Colonic mucosa (tissue), 4 donors: ENCODE results near the gene STK32C. TPM values are rescaled to one million over a fixed set of nuclear protein-coding genes. Genes with fewer than 3 reads are reported as not detected.

Experiments
- DNase-seq: peaks from one replicate; pipeline ENCODE4 v3.0.0-alpha.2; 2020
- H3K27ac ChIP-seq: fragments of 200-600 bp; one replicate; pipeline ENCODE4 v1.8.0; 2021
- H3K27me3 ChIP-seq: fragments of 200-600 bp; one replicate; pipeline ENCODE4 v1.8.0; 2021
- H3K36me3 ChIP-seq: fragments of 200-600 bp; one replicate; pipeline ENCODE4 v1.8.0; 2021
- H3K4me1 ChIP-seq: fragments of 200-600 bp; one replicate; pipeline ENCODE4 v1.8.0; 2021; ENCODE audit warnings: mild to moderate bottlenecking
- H3K4me3 ChIP-seq: fragments of 200-600 bp; one replicate; pipeline ENCODE4 v1.8.0; 2021
- H3K9ac ChIP-seq, 2 donors: one replicate each; pipeline ENCODE4 v1.7.0; 2013; ENCODE audit warnings: control low read depth in 2 of 2, low read depth in 2 of 2, low read length in 2 of 2
- H3K9me3 ChIP-seq: fragments of 200-600 bp; one replicate; pipeline ENCODE4 v1.8.0; 2021
- CTCF ChIP-seq: fragments of 200-600 bp; IDR thresholded peaks from one replicate; pipeline ENCODE4 v1.8.0; 2022; ENCODE audit warnings: antibody characterized with exemption, mild to moderate bottlenecking
- intact Hi-C: fragments of 100-400 bp; cut with DNase I; formaldehyde crosslinking; loops from one replicate; pipeline ENCODE4 v1.14.1; 2022
- total RNA-seq, 2 donors: library from RNA; stranded (reverse); fragmentation: NEBNext Ultra II Directional in 1 of 2; extraction: Animal tissue kit (Norgen Biotek cat#: 25700) in 1 of 2; gene quantifications; one replicate each; pipeline ENCODE4 v1.2.1, GENCODE V29; 2021
- donor health status: healthy.
- donor health status: DM: no; HTN: no; CAD: no.
- donor health status: DM: no; HTN: no; CAD: no.

STK32C gene
- total RNA-seq, 2 donors from 2014 or later, result 9.2 to 14.5 TPM

- Histone ChIP-seq H3K9me3 (no peaks in the 10 kb centered on the region), H3K9ac (no peak overlapping the region), H3K4me1 (no peaks in the 10 kb centered on the region), H3K27ac (no peak overlapping the region), H3K27me3 (no peaks in the 10 kb centered on the region), H3K4me3 (no peak overlapping the region), H3K36me3 (no peaks in the 10 kb centered on the region)
- intact Hi-C loops, result no loop called here
- no peak for DNase-seq
- no peak for TF ChIP-seq CTCF
Observed at GRCh38 chr10:132194726-132195125, 113.0 kb downstream of the STK32C start.

- intact Hi-C loops, result no loop called here
- no peak for DNase-seq
- TF ChIP-seq CTCF, result no peak
Observed at GRCh38 chr10:132193907-132194552, 113.7 kb downstream of the STK32C start.

GRCh38 chr10:132192991-132193665 lies 114.6 kb downstream of the STK32C start:
- H3K27ac ChIP-seq, result no peak overlapping the region
- intact Hi-C loops, result no loop called here
- no peak for DNase-seq

More at GRCh38 chr10:132193907-132194552, 113.7 kb downstream of the STK32C start:
- Histone ChIP-seq H3K9me3 (no peaks in the 10 kb centered on the region), H3K27ac (no peak overlapping the region), H3K36me3 (no peaks in the 10 kb centered on the region), H3K4me1 (no peaks in the 10 kb centered on the region), H3K4me3 (no peak overlapping the region), H3K9ac (no peak overlapping the region), H3K27me3 (no peaks in the 10 kb centered on the region)

GRCh38 chr10:132192076-132192975 lies 115.4 kb downstream of the STK32C start:
- intact Hi-C loops, result no loop called here
- no peak overlapping the region for H3K9ac ChIP-seq
- no peak for DNase-seq
- no peaks in the 10 kb centered on the region for H3K4me1 ChIP-seq
- no peaks in the 10 kb centered on the region for H3K36me3 ChIP-seq
- no peaks in the 10 kb centered on the region for H3K9me3 ChIP-seq
- peaks cover 12% of the 10 kb centered on the region for H3K27me3 ChIP-seq
- H3K4me3 ChIP-seq, result no peak overlapping the region
- H3K27ac ChIP-seq, result no peak overlapping the region
- no peak for TF ChIP-seq CTCF

More at GRCh38 chr10:132192991-132193665, 114.6 kb downstream of the STK32C start:
- TF ChIP-seq CTCF, result no peak
- Histone ChIP-seq H3K36me3 (no peaks in the 10 kb centered on the region), H3K4me3 (no peak overlapping the region), H3K9ac (no peak overlapping the region), H3K27me3 (peaks cover 4% of the 10 kb centered on the region), H3K9me3 (no peaks in the 10 kb centered on the region), H3K4me1 (no peaks in the 10 kb centered on the region)

GRCh38 chr10:132189810-132190422 lies 117.8 kb downstream of the STK32C start:
- H3K27ac ChIP-seq, result no peak overlapping the region
- no peaks in the 10 kb centered on the region for H3K9me3 ChIP-seq
- no peak for DNase-seq
- no peaks in the 10 kb centered on the region for H3K36me3 ChIP-seq
- TF ChIP-seq CTCF, result no peak
- peaks cover 33% of the 10 kb centered on the region for H3K27me3 ChIP-seq
- H3K9ac ChIP-seq, result no peak overlapping the region
- H3K4me1 ChIP-seq, result peaks cover 10% of the 10 kb centered on the region
- no peak overlapping the region for H3K4me3 ChIP-seq
- intact Hi-C loops, result no loop called here
